Left kidney (tissue), 1 donor: ENCODE measurements around the gene C17orf114.

Experiments used
- DNase-seq: peaks from one replicate; pipeline ENCODE4 v3.0.0-alpha.2; 2013

C17orf114 gene

GRCh38 chr17:4788159-4788806 is 13.8 kb downstream of the C17orf114 start:
- DNase-seq = no peak

- DNase-seq = no peak
Measured at GRCh38 chr17:4786516-4786915, 15.6 kb downstream of the C17orf114 start.

DNA sequence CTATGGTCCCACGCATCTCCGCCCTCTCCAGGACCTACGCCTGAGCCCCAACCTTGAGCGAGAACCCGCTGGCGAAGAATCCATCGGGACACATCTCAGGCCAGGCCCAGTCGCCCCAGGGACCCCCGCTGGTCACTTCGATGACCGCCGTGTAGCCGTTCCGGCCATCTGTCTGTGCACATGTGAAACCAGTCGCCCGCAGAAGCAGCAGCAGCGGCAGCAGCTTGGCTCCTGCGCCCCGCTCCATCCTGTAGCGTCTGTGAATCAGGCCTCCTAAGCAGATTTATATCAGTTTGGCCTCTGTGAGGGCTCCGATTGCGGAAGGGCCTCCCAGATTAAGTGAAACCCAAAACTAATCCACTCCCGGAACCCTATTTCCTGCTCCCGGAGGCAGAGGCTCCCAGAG is 16.0 kb downstream of the C17orf114 start, which contains the start of gene VMO1:
VMO1 (minus strand) TSS at position 259 of the 406 bp plus-strand sequence; CDS start at position 247, 12 bp downstream.
- no peak for DNase-seq

DNA sequence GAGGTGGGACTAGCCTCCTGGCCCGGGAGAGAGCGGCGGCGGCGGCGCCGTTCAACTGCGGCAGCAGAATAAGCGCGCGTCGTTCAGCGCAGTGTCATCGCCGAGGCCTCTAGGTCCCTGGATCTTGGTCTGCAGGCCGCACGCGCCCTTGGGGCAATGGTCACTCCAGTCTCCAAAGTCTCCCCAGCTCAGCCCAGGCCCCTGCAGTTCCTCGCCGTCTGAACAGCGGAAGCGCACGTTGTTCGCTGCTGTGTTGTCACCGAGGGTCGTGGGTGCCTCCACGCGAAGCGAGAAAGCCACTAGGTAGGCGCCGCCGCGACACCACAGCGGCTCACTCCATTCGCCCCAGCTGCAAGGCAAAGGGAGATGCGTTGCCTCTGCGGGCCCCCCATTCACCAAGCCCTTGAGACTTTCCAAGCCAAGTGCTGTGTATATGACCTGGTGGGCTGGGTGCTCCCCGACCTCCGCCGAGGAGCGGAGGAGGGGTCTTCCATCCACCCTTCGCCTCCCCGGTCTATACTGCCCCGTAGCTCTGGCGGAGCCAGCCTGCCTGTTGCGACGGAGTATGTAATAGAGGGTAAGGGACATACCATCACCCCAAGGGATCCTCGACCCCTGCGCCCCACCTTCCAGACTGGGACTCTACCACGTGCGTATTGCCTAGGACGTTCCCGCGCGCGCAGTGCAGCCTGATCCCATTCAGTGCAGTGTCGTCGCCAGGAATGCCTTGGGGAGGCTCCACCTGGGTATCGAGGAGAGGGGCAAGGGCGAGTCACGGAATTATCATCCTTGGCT is 16.6 kb downstream of the C17orf114 start:
- DNase-seq = no peak

GRCh38 chr17:4782652-4783051 is 19.5 kb downstream of the C17orf114 start:
- no peak for DNase-seq

DNA sequence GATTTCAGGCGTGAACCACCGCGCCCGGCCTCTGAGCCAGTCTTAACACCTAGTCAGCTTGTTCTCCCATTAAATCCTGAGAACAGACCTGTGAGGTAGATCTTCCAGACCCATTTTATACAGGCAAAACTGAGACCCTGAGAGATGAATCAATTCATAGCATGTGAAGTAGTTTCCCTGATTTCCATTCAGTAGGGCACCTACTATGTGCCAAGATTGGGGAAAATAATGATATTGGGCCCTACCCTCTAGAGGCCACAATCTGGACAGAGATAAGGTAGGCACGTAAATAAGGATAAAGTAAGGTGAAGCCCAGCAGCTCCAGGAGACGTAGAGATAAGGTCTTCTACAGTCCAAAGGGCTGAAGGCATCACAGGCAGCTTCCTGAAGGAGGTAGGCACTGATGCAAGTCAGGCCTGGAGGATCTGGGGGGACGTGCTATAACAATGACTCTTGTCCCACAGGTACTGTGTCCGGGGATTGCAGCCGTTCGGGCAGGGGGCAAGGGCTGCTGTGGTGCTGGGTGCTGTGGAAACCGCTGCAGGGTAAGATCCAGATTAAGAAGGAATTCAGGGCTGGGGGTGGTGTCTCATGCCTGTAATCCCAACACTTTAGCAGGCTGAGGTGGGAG is 21.7 kb downstream of the C17orf114 start:
- DNase-seq = no peak

GRCh38 chr17:4777969-4778760 is 24.0 kb downstream of the C17orf114 start:
- DNase-seq = no peak

DNA sequence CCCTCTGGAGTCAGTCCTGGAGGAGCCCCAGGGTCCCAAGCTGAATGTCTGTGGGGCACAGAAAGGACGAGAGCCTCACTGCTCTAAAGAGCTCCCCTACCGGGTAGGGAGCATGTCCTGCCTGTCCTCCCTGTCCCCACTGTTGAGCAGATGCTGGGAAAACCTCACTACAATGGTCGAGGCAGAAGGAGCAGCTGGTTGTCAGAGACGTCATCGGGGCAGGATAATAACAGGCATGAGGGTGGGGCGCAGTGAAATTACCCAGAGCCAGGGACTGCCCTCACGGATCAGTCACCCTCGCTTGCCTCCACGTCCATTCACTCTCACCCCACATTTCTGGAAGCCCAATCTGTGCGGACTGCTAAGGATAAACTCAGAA is 29.9 kb downstream of the C17orf114 start:
- no peak for DNase-seq

GRCh38 chr17:4771519-4772234 is 30.5 kb downstream of the C17orf114 start, which contains the start of gene TM4SF5:
TSS of gene TM4SF5 (plus strand) at chr17:4771886. CDS start at chr17:4771923, 37 bp downstream.
- no peak for DNase-seq

DNA sequence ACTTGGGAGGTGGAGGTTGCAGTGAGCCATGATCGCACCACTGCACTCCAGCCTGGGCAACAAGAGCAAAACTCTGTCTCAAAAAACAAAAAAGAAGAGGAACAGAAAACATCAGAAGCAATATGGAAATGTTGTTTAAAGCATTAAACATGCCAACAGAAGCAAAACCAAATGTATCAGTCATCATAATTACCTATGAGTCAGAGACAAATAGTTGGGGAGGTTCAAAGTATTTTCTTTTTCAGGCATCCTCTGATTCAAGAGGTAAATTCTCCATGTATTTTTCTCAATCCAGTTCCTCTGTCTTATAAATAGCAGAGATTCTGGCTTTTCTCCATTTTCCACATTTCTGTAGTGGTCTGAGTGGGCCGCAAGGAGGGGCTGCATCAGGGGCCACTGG is 32.5 kb downstream of the C17orf114 start:
- DNase-seq = no peak

- DNase-seq = no peak
Measured at GRCh38 chr17:4768298-4768697, 33.8 kb downstream of the C17orf114 start.

GRCh38 chr17:4766723-4767122 is 35.4 kb downstream of the C17orf114 start:
- DNase-seq = no peak

DNA sequence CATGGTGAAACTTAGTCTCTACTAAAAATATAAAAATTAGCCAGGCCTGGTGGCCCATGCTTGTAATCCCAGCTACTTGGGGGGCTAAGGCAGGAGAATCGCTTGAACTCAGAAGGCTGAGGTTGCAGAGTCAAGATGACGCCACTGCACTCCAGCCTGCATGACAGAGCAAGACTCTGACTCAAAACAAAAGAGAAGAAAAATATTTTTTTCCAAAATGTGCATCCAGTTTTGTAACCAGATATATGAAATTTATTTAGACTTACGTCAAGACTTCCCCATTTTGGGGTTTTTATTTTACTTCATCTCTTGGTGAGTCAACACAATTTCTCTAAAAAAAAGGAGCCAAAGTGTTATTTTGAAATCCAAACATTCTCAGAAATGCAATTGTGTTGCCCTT is 35.9 kb downstream of the C17orf114 start:
- DNase-seq = no peak

GRCh38 chr17:4764595-4764994 is 37.5 kb downstream of the C17orf114 start:
- no peak for DNase-seq

DNA sequence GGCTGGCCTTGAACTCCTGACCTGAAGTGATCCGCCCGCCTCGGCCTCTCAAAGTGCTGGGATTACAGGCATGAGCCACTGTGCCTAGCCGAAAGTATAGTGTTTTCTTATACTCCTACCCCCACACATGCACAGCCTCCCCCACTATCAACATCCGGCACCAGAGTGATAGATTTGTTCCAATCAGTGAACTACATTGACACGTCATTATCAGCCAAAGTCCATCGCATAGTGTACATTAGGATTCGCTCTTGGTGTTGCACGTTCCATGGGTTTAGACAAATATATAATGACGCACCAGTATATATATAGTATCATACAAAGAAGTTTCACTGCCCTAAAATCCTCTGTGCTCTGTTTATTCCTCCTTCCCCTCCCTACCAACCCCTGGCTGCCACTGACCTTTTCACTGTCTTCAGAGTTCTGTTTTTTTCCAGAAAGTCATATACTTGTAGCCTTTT is 42.3 kb downstream of the C17orf114 start:
- DNase-seq = no peak

DNA sequence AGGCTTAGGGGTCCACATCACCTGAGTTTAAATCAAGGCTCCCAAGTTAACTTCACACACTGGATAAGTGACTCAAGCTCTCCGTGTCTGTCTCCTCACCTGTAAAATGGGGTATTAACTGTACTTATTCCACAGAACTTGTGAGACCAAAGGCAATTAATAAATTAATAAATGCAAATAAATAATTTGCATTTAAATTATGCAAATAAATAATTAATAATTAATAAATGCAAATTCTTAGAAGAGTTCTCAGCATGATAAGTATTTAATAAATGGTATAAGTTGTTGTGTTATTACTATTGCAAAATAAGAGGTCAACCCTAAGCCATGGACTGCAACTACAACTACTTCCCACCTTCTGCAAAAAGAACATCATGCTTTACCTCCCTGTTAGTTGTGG is 48.7 kb downstream of the C17orf114 start:
- no peak for DNase-seq

DNA sequence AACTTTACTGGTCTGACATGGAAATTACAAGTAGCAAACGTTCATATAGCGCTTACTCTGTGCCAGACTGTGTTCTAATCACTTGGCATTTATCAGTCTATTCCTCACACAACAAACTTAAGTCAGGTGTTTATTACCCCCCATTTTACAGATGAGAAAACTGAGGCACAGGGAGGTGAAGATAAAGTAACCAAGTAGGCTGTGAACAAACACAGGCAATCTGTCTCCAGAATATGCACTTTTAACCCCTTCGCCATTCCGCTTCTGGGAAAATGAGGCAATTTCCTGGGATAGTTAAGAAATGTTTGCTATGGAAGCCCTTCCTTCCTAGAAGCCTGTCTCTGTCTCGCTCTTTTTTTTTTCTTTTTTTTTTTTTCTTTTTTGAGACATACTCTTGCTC is 50.2 kb downstream of the C17orf114 start:
- no peak for DNase-seq
